ENCODE data around the gene ZMYND15. TPM values are rescaled to one million over a fixed set of nuclear protein-coding genes. Genes with fewer than 3 reads are reported as not detected.
A peak's percentile ranks its signal among the peaks of the same experiment; 100 is the strongest.

ZMYND15 gene
- total RNA-seq, 1 experiment from 2014 or later = 0.42 TPM

DNA sequence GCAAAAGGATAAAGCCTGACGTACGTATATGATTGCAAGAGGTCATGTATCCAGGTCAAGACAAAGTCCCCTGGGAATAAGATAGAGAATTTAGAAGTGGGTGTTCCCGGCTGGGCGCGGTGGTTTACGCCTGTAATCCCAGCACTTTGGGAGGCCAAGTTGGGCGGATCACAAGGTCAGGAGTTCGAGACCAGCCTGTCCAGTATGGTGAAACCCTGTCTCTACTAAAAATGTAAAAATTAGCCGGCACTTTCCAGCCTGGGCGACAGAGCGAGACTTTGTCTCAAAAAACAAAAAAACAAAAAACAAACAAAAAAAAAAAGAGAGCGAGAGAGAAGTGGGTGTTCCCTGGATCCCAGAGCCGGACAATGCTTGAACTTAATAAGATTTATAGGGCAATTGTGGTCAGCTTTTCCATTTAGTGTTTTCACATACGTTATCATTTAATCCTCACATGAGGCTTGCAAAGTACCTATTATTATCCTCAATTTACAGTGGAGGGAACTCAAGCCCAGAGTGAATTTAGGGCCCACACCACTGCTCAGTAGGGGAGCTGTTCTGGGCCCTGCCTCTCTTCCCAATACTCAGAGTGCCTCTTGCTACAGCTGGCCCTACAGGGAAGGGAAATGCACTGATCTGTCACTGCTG, 48.6 kb downstream of the ZMYND15 start:
- Histone ChIP-seq H2BK15ac (ENCODE audit: low read depth, low read length) (no peak overlapping the region), H3K4me2 (ENCODE audit: insufficient read depth, insufficient read length, low read length) (peak overlapping the region; percentile 47), H3K18ac (ENCODE audit: insufficient read length, low read depth, low read length) (no peak overlapping the region), H4K20me1 (ENCODE audit: control insufficient read depth, insufficient read depth, insufficient read length) (peaks cover 3% of the 10 kb centered on the region), H3K56ac (ENCODE audit: insufficient read length, low read depth, low read length) (no peak overlapping the region), H2BK5ac (ENCODE audit: insufficient read length, low read length) (no peak overlapping the region), H3K4ac (ENCODE audit: low read depth, low read length) (no peak overlapping the region), H3K79me1 (ENCODE audit: insufficient read depth, low read depth, low read length, poor library complexity, severe bottlenecking) (no peaks in the 10 kb centered on the region), H2BK120ac (ENCODE audit: low read depth, low read length, poor library complexity, severe bottlenecking) (no peak overlapping the region), H3K9me3 (ENCODE audit: control insufficient read depth, low read depth, low read length) (no peaks in the 10 kb centered on the region), H3K14ac (ENCODE audit: insufficient read depth, low read length) (no peak overlapping the region; the same call in 1 of the 2 replicates), H4K8ac (replicated peaks; ENCODE audit: insufficient read length, low read depth, low read length) (no peak overlapping the region), H3K23me2 (ENCODE audit: insufficient read length, low read depth, low read length, poor library complexity, severe bottlenecking) (peaks cover 17% of the 10 kb centered on the region), H2AK5ac (ENCODE audit: insufficient read length, low read length) (no peak overlapping the region), H4K91ac (ENCODE audit: insufficient read length, low read depth, low read length) (no peak overlapping the region), H3K9ac (ENCODE audit: extremely low read depth, insufficient read length, low read length) (no peak overlapping the region), H3K23ac (ENCODE audit: insufficient read length, low read depth, low read length) (no peak overlapping the region), H3K4me1 (ENCODE audit: insufficient read depth, low read length) (peaks cover 2% of the 10 kb centered on the region; the same call in 1 of the 2 replicates), H4K5ac (ENCODE audit: insufficient read length, low read depth, low read length) (no peak overlapping the region), H3K27me3 (ENCODE audit: insufficient read depth, low read length) (peaks cover 51% of the 10 kb centered on the region), H3K79me2 (ENCODE audit: insufficient read depth, low read length) (no peaks in the 10 kb centered on the region), H2AFZ (ENCODE audit: low read length) (no peak overlapping the region), H3K27ac (ENCODE audit: insufficient read length, low read depth, low read length) (no peak overlapping the region), H2BK12ac (ENCODE audit: insufficient read length, low read depth, low read length) (no peak overlapping the region), H3T11ph (ENCODE audit: low read length) (no peak overlapping the region), H2BK20ac (ENCODE audit: low read depth, low read length, poor library complexity, severe bottlenecking) (no peak overlapping the region)
- Mint-ChIP-seq H3K36me3 (ENCODE audit: insufficient read depth in 1 of 3, low read depth in 3 of 3) (no peaks in the 10 kb centered on the region; a peak in 1 of 7 replicates), H3K9me3 (no peaks in the 10 kb centered on the region; a peak in 1 of 5 replicates), H3K4me1 (peaks cover 27 to 35% of the 10 kb centered on the region in 2 experiments), H3K4me3 (peak overlapping the region; percentile 70 to 87), H3K27me3 (ENCODE audit: low read depth) (peaks cover 87% of the 10 kb centered on the region), H3K27ac (no peak overlapping the region)
- TF ChIP-seq CTCF (conservative IDR thresholded peaks at IDR 0.05) = no peak
- WGBS (ENCODE audit: extremely low coverage, insufficient read length, low lambda C conversion rate) = no CpG with 5 or more reads among the region's 14 CpGs
- DNase-seq = no peak
